NCI-H187 (cell line): ENCODE results near the gene GLMP.

Experiments
- DNase-seq, 2 experiments: peaks; one replicate each; lab custom pipeline; 2025; lab: John Stamatoyannopoulos, UW

The GLMP gene

DNA sequence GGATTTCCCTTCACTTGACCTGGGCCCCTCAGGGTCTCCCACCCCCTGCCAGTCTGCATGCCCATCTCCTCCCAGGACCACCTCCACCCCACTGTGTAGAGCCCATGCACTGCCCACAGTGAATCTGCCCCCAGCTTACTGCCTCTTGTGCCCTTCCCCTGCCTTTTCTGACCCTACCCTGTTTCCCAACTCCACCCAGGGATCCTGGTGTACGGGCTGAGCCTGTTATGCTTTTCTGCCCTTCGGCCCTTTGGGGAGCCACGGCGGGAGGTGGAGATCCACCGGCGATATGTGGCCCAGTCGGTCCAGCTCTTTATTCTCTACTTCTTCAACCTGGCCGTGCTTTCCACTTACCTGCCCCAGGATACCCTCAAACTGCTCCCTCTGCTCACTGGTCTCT lies 9.4 kb downstream of the GLMP start:
- no peak for DNase-seq

DNA sequence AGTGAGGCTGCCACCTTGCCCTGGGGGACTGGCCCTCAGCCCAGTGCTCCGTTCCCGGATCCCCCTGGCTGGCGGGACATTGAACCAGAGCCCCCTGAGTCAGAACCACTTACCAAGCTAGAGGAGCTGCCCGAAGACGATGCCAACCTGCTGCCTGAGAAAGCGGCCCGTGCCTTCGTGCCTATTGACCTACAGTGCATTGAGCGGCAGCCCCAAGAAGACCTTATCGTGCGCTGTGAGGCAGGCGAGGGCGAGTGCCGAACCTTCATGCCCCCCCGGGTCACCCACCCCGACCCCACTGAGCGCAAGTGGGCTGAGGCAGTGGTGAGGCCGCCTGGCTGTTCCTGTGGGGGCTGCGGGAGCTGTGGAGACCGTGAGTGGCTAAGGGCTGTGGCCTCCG lies 10.0 kb downstream of the GLMP start:
- DNase-seq, result no peak

DNA sequence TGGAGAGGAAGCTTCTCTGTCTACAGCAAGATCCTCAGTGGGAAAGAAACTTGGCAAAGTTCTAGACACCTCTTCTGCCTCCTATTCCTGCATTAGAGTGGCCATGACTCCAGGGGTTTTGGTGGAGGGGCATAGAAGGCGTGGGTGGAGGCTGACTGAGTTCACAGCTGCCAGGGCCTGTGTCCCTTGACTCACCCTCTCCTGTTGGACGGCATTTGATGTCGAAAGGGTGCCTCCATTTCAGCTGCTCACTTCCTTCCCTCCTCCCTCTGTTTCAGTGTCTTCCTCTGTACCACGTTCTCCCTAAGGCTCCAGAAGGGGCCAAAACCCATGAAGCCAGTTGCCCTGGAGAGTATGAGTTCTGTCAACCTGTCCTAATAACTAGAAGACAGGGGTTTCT lies 10.7 kb downstream of the GLMP start:
- DNase-seq, result no peak

DNA sequence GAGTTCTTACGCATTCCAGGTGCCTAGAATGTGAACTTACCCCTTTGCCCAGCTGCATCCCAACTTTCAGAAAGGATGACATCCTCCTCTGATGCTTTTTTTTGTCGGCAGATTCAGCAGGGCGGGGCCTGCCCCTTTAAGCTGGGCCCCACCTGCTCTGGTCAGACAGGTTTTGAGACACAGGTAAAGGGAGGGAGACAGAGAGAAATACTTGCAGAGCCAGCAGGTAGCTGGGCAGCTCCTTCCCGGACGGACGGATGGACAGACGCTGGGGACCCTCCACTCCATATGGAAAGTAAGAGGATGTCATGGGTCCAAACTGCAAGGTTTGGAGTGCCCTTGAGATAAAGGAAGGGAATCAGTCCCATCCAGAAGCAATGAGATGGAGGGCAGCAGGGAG lies 11.4 kb downstream of the GLMP start, which contains the start of gene TMEM79:
Gene TMEM79, plus strand, starts transcription at position 214 of the 400 bp plus-strand sequence. CDS start 902 bp downstream, outside the sequence.
- no peak for DNase-seq

DNA sequence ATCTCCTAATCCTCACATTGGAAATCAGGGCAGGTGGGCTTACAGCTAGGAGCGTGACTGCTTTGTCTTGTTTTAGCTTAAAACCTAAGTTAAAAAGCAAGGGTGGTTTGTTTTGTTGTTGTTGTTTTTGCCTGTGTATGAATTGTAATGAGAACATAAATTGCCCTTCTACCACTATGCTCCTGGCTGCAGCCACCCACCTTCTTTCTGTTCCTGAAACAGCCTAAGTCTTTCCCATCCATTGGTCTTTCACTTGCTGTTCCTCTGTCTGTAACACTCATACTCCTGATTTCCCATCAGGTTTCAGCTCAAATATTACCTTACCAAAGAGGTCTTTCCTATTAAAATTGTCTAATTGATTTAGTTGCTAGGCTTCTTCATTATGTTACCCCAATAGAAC lies 12.0 kb downstream of the GLMP start:
- no peak for DNase-seq

DNA sequence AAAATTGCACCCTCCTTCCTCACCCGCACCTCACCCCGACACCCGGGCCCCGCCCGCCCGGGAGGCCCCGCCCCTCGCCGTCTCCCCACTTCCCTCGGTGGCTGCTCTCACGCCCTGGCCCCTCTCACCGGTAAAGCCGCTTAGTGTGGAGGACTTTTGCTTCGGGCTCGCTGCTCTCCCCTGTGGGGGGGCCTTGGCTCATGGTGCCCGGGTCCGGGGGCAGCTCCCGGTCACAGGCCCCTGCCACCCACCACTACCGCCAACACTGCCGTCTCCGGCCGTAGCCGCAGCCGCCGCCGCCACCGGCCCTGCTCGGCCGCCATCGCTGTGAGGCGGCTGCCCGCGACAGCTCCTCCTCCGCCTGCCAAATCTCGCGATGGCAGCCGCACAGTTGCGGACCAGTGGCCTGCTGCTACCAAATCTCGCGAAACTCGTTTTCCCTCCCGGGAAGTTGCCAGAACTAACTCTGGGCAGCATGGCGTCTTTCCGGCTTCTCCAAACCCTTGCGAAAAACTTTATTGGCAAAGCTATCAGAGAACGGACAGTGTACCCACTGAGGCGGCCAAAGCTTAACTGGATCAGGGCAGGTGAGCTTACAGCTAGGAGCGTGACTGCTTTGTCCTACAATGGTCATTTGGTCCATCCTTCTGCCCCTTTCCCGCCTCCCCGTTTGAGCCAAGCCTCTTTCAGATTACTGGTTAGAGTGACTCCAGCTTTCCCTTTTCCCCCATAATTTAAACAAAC lies 12.8 kb downstream of the GLMP start, which contains the start of gene SMG5:
Gene SMG5, minus strand, starts transcription at position 347 of the 744 bp plus-strand sequence. Its CDS starts 145 bp downstream, at position 202.
- peak; percentile 97 to 99 for DNase-seq

DNA sequence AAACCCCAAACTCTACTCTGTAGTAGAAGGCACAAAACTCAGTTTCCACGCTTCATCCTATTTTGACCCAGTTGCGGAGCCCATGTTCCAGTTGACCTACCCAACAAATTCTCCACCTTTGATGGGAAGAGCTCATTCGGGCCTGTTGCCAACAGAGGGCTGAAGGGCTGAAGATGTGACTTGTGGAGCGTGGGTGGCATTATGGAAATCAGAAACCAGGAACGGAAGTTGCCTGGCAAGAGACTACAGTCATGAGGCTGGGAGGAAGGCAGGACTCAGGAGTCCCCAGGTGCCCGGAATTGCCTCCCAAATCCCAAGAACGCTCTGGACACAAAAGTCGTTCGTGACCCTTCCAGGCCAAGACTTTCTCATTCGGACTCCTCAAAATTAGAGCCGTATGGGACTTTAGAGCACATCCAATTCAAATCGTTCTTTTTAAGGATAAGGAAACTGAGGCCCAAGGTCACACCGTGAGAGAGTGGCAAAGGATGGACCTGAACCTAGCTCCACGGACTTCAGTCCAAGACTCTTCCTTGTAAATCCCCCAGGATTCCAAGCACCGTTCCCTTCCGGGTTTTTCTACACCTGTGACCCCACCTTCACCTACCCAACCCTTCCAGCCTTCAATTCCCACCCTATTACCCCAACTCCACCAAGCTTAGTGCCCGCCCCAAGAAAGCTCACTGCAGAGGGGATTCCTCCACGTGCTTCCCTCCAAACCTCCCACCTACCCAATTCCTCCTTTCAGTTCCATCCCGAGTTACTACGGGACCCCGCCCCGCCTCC lies 13.6 kb downstream of the GLMP start:
- peak in 1 of 2 experiments; percentile 47 for DNase-seq

DNA sequence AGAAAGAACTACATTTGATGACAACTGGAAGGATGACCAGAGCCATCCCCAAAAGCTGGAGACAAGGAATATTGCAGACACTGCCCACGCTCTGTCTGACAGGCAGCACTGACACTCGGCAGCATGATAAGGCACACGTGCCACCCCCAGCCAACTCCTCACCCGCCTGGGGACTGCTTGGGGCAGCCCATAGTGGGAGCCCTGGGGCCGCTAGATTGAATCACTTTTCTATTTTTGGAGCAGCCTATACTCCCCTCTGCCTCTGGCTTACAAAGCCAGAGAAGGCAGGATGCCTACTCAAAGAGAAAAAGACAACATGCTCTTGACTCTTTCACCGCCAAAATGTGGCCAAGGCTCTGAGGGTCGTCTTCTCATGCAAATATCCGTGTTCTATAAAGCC lies 14.2 kb downstream of the GLMP start:
- DNase-seq, result no peak

DNA sequence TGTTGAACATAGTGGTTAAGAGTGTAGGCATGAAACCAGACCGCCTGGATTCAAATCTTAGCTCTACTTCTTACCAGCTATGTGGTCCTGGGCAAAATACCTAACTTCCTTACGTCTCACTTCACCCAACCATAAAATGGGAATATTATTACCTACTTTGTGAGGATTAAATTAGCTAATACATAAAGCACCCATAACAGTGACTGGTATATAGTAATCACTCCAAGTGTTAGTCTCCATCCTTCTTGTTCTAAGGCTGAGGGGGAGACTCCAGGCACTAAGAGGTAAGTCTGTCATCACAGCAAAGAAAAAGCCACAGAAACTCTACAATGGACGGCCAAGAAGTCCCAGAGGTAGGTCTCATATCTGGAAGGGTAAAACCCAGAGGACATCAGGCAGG lies 15.6 kb downstream of the GLMP start:
- no peak for DNase-seq

DNA sequence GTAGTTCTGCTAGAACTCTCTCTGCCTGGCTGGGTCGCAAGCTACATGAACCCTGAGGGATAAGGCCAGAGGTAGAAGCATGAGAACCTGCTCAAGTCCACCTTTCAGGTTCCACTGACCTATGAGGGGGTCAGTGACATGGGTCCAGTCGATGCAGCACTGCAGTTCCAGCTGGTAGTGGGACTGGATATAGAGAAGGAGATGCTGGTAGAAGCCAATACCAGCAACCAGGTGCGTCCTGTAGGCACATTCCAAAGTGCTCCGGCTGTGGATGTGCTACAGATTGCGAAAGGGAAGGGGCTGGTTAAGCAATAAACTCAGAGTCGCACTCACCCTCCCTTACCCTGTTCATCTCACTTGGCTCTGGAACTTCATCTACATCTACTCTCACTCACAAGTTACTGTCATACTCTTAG lies 18.5 kb downstream of the GLMP start:
- DNase-seq, result no peak

DNA sequence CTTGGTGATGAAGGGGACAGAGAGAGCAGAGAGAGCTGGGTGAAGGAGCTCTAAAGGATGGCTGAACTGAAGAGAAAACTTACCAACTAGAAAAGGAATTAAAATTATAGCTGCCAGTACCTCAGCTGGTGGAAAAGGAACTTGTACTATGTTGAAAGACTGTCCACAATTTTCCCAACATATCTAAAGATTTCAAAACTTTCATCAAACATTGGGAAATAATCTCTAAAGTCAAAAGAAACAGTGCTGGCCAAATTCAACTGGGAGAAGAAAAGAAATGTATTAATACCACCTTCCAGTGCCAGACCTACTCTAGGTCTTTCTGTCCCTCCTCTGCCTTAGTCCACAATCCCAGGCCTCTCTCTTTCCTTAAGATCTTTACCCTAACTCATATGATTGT lies 18.9 kb downstream of the GLMP start:
- no peak for DNase-seq

DNA sequence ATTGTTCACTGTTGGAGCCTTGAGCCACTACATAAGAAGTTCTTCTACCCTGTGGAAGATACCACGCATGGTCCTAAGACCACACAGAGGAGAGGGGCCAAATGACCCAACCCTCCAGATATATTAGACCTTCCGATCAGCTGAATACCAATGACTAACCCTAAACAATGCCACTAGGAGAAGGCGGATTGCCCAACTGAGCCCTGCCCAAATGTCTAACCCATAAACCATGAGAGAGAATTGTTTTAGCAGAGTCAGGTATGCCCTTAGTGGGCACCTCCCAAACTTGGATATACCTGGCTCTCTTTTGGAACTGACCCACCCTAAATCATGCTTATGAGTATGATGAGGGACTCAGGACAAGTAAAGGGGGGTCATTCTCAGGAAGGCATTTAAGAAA lies 25.2 kb downstream of the GLMP start:
- DNase-seq, result no peak

DNA sequence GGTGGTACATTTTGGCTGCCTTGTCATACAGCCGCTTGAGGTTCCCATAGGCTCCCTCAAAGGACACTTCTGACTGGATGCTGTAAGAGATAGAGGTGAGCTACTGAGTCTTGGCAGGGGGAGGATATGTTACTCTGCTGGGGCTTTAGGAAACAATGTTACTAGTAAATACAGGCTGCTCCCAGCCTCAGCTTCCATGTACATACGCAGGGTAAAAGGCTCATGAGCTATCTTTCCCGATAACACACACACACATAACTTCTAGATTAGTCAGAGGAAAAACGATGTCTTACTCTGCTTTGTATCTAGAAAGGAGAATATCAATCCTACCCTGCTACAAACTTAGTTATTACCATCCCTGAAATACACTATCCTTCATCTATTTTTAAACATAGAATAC lies 27.1 kb downstream of the GLMP start:
- DNase-seq, result no peak

DNA sequence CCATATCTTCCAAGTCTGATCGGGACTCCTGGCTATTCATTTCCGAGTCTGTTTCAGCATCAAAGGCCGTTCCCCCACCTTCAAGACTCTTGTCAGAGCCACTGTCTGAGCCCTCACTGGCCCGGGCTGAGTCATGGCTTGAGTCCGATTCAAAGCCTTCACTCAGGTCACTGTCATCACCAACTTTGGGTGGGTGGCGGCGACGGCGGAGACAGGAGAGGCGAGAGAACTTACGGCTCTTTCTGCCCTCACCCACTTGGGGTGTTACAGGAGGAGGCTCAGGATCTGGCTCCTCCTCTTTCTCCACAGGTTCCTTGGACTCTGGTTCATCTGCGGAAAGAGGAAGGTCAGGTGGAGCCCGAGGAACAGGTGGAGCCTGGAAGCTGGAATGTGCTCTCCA lies 29.4 kb downstream of the GLMP start:
- no peak for DNase-seq

DNA sequence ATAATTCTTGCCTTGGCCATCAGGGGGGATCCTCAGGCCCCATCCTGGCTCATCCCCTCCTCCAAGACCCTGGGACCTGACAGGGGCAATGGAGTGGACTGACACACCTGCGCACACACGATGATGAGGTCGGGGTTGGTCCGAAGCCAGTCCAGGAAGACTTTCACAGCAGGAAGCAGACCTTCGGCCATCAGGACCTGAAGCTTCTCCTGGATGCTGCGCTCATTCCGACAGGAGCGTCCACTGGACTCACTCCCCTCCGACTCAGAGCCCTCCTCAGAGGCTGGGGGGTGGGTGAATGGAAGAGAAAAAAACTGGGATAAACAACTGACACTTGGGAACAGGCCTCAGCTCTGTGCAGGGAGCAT lies 32.2 kb downstream of the GLMP start:
- no peak for DNase-seq

DNA sequence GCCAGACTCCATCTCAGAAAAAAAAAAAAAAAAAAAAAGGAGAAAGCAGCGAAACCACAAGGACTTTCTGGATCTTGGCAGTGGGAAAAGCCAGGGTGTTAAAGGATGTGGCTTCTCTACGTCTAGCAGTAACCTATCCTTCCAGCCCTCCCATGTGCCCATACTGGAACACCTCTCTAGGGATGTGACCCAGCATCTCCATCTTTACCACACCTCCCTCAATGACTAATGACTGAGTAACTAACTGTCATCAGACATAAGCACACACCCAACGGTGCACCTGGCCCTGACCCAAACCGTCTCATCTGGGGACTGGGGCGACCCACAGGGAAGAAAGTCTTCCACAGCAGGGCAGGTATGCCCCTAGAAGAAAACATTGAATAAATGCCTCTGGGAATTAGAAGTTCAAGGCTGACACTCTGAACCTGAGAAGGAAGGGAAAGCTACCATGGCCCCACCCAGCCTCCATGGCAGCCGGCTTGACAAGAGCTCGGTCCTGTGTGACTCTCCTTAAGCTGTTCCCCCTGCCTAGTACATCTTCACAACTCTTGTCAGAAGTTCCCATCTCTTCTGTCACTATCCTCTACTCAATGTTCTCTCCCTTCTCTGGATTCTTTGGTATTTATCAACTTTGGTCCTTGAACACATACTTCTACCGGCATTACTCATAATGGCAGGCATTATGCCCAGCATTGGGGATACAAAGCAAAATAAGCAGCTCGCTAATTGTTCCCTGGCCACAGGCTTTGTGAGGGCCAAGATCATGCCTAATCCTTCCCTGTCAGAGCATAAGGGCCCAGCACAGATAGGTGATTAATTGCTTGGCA lies 32.8 kb downstream of the GLMP start:
- DNase-seq, result no peak

DNA sequence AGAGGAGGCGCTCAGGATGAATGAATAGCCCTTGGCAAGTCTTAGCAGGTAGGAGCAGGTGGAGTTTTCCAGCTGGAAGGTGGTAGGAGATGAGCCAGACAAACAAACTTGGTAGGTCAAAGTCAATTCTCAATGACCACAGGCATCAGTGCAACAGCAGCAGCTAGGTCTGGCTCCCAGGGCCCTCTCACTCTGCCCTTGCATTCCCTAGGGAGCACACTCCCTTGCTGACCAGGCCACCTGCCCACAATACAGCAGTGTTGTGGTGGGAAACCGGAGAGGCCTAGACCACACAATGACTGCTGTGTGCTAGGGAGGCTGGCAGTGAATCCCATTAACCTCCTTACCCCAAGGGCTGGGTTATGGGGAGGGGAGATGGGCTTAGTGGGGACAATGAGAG lies 34.6 kb downstream of the GLMP start:
- no peak for DNase-seq

DNA sequence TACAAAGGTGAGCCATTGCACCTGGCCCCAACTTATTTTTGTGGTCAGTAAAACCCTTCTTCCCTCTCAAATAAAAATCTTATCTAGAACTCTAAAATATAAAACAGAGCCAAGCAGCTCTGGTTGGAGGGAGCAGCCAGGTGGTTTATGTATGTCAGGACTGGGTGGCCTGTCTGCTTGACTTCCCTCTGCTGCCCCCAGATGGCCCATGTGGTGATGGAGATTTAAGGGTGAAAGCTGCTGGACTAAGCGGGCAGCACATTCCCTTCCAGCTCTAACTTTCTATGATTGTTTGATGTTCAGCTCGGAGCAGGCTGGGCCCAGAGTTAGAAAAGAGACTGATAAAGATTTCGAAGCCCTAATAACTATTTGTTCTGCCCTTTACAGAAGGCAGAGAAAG lies 35.7 kb downstream of the GLMP start:
- DNase-seq, result no peak

DNA sequence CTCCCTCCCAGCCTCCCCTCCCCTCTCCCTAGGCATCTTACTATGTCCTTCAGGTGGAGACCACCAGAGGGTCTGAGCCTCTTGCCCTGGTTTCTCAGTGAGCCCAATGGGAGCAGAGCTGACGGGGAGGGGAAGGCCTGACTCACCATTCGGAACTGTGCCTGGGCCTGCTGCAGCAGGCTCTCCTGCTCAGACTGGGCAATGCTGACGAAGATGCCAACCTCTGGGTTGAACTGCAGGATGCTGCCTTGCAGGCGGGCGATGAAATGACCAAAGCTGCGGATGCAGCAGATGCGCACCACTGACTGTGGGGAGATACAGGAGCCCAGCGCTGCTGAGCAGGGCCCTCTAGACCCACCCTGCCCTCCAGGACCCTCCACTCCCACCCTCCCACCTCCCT lies 36.6 kb downstream of the GLMP start:
- DNase-seq, result no peak

DNA sequence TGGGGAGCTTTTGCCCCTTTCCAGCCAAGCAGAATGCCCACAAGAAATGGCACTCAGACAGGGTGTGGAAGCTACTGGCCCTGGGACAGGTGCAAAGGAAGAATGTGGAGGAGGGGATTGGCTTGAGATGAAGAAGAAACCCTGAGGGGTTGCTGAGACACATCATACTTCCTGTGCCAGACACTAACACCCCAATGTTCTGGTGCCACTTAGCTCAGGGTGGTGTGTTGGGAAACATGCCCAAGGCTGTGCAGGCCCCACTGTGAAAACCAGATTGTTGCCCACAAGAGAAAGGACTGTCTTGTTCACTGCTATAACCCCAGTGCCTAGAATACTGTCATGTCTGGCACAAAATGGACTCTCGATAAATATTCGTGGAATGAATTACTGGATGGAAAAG lies 37.8 kb downstream of the GLMP start:
- DNase-seq, result no peak

DNA sequence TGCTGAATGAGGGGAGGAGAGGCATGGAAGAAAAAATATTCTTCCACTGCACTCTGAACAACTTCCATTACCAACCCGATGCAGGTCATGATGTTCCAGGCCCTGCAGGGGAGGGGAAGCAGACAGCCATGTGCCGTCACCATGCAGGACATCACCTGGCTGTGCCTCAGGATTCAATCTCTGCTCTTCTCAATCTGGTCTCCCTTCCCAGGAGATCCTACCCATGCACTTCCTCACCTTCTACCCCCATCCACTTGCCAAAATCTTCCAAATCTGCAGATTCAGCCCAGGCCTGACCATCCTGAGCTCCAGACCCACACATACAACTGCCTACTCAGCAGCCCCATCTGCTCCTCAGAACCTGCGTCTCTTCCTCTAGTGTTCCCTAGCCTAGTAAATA lies 41.8 kb downstream of the GLMP start:
- DNase-seq, result no peak

DNA sequence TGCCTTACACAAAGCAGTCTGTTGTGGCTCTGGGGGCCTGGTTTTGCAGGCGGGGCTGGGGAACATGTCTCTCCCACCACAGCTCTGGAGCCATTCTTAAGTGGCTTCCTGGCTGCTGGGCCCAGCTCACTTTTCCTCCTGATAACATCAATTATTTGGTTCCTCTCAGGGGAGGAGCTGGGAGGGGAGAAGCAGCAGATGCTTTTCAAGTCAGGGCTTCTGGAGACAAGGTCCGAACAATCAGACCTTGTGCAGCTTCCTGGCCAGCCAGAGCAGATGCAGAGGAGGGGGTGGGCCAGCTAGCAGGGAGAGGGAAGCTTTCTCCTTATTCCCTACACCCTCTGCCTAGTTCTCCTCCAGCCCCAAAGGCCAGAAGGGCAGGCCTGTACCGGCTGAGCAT lies 44.0 kb downstream of the GLMP start:
- DNase-seq, result no peak

DNA sequence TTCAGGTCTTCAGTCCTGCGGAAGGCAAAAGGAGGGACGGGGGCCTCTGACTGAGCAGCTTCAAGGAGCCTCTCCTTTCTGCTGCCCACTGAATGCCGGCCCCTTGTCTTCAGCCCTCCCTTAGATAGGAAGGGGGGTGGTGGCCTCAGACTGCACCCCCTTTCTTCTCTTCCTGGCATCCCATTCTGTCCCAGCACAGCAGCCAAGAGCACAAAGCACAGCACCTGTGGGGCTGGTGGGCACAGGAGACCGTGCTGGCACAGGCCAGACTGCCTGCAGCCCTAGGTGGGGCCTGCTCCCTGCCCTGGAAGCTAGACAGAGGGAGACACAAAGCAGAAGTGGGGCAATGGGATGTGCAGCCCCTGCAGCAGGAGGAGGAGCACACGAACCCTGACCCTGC lies 45.9 kb downstream of the GLMP start:
- DNase-seq, result no peak
